Thymus (tissue), 11 donors: Measurements from ENCODE around the gene HOXB3. TPM values are rescaled to one million over a fixed set of nuclear protein-coding genes. Genes with fewer than 3 reads are reported as not detected.

Experiments
- DNase-seq, 9 donors: peaks; one replicate each; pipeline ENCODE4 v3.0.0-alpha.2; 2013; ENCODE audit warnings: low spot score in 9 of 9, low read depth in 6 of 9, missing footprints in 1 of 9
- H3K27ac ChIP-seq, 2 donors: one replicate each; pipeline ENCODE4 v1.5.1; 2013; ENCODE audit warnings: control low read depth in 1 of 2, low read depth in 1 of 2, low read length in 1 of 2, mild to moderate bottlenecking in 1 of 2, moderate library complexity in 1 of 2
- H3K27me3 ChIP-seq, 2 donors: one replicate each; pipeline ENCODE4 v1.5.1; 2013; ENCODE audit warnings: low read length in 1 of 2; ENCODE audit not compliant: control insufficient read depth in 2 of 2, insufficient read depth in 1 of 2
- H3K36me3 ChIP-seq, 2 donors: one replicate each; pipeline ENCODE4 v1.5.1; 2013; ENCODE audit warnings: low read length in 1 of 2, mild to moderate bottlenecking in 1 of 2, moderate library complexity in 1 of 2; ENCODE audit not compliant: control insufficient read depth in 2 of 2, insufficient read depth in 2 of 2
- H3K4me1 ChIP-seq, 2 donors: one replicate each; pipeline ENCODE4 v1.5.1; 2013; ENCODE audit warnings: low read length in 2 of 2; ENCODE audit not compliant: control insufficient read depth in 2 of 2, insufficient read depth in 2 of 2
- H3K4me3 ChIP-seq, 2 donors: one replicate each; pipeline ENCODE4 v1.5.1; 2013; ENCODE audit warnings: low read length in 2 of 2, control low read depth in 1 of 2, mild to moderate bottlenecking in 1 of 2
- H3K9me3 ChIP-seq, 2 donors: one replicate each; pipeline ENCODE4 v1.5.1; 2013; ENCODE audit warnings: low read length in 1 of 2, mild to moderate bottlenecking in 1 of 2; ENCODE audit not compliant: control insufficient read depth in 2 of 2, insufficient read depth in 1 of 2
- WGBS: extraction: QIAGEN DNeasy Blood & Tissue Kit; methylation state at CpG from one replicate; pipeline ENCODE4 v1.1.7; 2013; 5-methylcytosine and 5-hydroxymethylcytosine counted together
- polyA plus RNA-seq: library from polyadenylated mRNA; stranded (reverse); fragments of 200-250 nt; gene quantifications from one replicate; pipeline ENCODE4 v1.2.3, GENCODE V29; 2013
- total RNA-seq: library from RNA; stranded (reverse); fragments of 120-200 nt; gene quantifications from one replicate; pipeline ENCODE4 v1.2.4, GENCODE V29; 2013
- donor health status: healthy.

HOXB3 gene
- total and polyA plus RNA-seq, 2 donors, result 1.5 to 3.3 TPM

DNA sequence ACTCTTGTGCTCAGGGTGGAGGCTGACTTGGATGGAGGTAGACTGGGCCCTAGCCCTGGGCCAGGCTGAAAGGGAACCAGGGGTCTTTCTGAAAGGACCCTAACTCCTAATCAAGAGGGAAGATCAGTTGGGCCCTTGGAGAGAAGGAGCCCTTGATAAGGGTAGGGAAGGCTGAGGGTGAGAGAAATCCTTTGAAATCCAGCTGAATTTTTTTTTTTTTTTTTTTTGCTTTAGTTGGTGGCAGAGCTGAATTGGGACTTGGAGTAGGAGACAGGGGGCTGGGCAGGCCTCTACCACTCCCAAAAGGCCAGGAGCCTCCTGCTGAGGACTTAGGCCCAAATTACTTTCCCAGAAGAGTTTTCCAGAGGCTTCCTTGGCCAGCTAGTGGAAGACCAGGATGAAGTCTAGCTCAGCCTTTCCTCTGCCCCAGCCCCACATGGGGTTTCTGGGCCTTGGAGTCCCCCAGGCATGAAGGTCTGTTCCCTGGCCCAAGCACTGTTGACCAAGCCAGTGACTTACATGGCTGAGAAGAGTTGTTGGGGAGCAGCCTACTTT is 643 bp upstream of the HOXB3 start:
- DNase-seq, result no peak
- Histone ChIP-seq H3K4me1 (peaks cover 4 to 14% of the 10 kb centered on the region in 2 donors), H3K27ac (no peak overlapping the region), H3K27me3 (peaks cover 92 to 100% of the 10 kb centered on the region in 2 donors), H3K4me3 (no peak overlapping the region), H3K9me3 (peaks cover 0 to 2% of the 10 kb centered on the region in 2 donors), H3K36me3 (peaks cover 0 to 4% of the 10 kb centered on the region in 2 donors)

GRCh38 chr17:48589060-48589830 is 796 bp downstream of the HOXB3 start:
- H3K4me1 ChIP-seq, result peaks cover 8 to 22% of the 10 kb centered on the region in 2 donors

GRCh38 chr17:48588528-48588927 is 1.5 kb downstream of the HOXB3 start:
- peaks cover 94 to 100% of the 10 kb centered on the region in 2 donors for H3K27me3 ChIP-seq
- no peak overlapping the region for H3K27ac ChIP-seq
- no peaks in the 10 kb centered on the region for H3K36me3 ChIP-seq
- H3K4me1 ChIP-seq, result peaks cover 8 to 22% of the 10 kb centered on the region in 2 donors
- 40% methylated on average over 2 of the region's 2 CpGs for WGBS
- peaks cover 0 to 11% of the 10 kb centered on the region in 2 donors for H3K9me3 ChIP-seq
- H3K4me3 ChIP-seq, result no peak overlapping the region
- DNase-seq, result no peak

More at GRCh38 chr17:48589060-48589830, 796 bp downstream of the HOXB3 start:
- Histone ChIP-seq H3K9me3 (peaks cover 0 to 11% of the 10 kb centered on the region in 2 donors), H3K27ac (no peak overlapping the region), H3K36me3 (no peaks in the 10 kb centered on the region), H3K4me3 (no peak overlapping the region), H3K27me3 (peaks cover 90 to 100% of the 10 kb centered on the region in 2 donors)
- DNase-seq, result no peak
- 13% methylated on average over 10 of the region's 10 CpGs for WGBS

GRCh38 chr17:48588074-48588415 is 2.0 kb downstream of the HOXB3 start:
- H3K4me1 ChIP-seq, result peaks cover 8 to 18% of the 10 kb centered on the region in 2 donors
- WGBS, result 45% methylated on average over 2 of the region's 2 CpGs
- H3K9me3 ChIP-seq, result peaks cover 0 to 11% of the 10 kb centered on the region in 2 donors
- no peak overlapping the region for H3K27ac ChIP-seq
- no peak for DNase-seq
- peaks cover 94 to 100% of the 10 kb centered on the region in 2 donors for H3K27me3 ChIP-seq
- H3K36me3 ChIP-seq, result no peaks in the 10 kb centered on the region
- H3K4me3 ChIP-seq, result no peak overlapping the region

GRCh38 chr17:48587276-48588073 is 2.6 kb downstream of the HOXB3 start:
- no peak overlapping the region for H3K27ac ChIP-seq
- H3K36me3 ChIP-seq, result no peaks in the 10 kb centered on the region
- H3K4me3 ChIP-seq, result no peak overlapping the region
- peaks cover 94 to 100% of the 10 kb centered on the region in 2 donors for H3K27me3 ChIP-seq
- 46% methylated on average over 5 of the region's 5 CpGs for WGBS
- H3K9me3 ChIP-seq, result peaks cover 0 to 11% of the 10 kb centered on the region in 2 donors
- DNase-seq, result no peak
- peaks cover 8 to 17% of the 10 kb centered on the region in 2 donors for H3K4me1 ChIP-seq

DNA sequence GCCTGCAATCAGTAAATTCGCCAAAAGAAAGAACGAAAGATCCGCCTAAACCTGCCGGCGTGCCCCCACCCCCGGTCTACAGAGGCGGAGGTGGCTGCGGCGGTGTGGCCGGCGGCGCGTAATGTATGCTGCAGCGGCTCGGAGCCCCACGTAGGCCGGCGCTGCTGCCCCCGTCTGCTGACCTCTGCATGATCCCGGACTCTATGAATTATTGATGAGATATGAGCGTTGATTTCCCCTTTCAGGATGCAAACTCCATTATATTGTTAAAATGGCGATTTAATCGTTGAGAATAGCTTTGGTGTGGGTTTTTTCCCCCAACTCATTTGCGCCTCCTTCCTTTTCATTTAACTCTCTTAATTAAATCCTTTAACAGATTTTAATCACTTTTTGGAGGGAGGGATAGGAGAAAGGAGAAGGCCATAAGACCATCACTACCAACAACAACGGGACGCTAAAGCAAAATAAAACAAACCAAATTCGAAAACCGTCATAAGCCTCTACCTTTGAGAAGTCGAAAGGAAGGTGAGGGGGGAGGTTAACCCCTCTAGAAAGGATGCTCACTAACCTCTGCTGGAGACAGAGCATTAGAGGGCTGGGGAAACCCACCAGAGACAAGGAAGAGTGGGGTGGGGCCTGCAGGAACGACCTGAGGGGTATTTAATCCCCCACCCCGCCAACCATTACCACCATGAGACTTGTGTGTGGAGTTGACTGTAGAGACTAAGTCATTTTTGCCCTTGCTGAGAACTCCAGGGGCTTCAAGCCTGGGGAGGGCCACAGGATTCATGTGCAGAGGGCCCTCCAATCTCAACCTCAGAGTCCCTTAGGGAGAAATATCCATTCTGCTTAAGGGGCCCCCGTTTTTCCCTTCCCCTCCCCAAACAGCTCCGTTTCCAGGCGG is 3.4 kb downstream of the HOXB3 start:
- no peak for DNase-seq
- peaks cover 10 to 19% of the 10 kb centered on the region in 2 donors for H3K4me1 ChIP-seq
- H3K4me3 ChIP-seq, result peak overlapping the region in 1 of 2 donors; percentile 52
- peaks cover 96 to 100% of the 10 kb centered on the region in 2 donors for H3K27me3 ChIP-seq
- H3K27ac ChIP-seq, result no peak overlapping the region
- WGBS, result 7% methylated on average over 34 of the region's 34 CpGs
- H3K36me3 ChIP-seq, result no peaks in the 10 kb centered on the region
- peaks cover 0 to 12% of the 10 kb centered on the region in 2 donors for H3K9me3 ChIP-seq

GRCh38 chr17:48584223-48584741 is 5.8 kb downstream of the HOXB3 start:
- no peak overlapping the region for H3K27ac ChIP-seq
- no peak overlapping the region for H3K4me3 ChIP-seq
- peaks cover 96 to 100% of the 10 kb centered on the region in 2 donors for H3K27me3 ChIP-seq
- DNase-seq, result no peak
- peaks cover 0 to 13% of the 10 kb centered on the region in 2 donors for H3K9me3 ChIP-seq
- H3K36me3 ChIP-seq, result no peaks in the 10 kb centered on the region
- 81% methylated on average over 2 of the region's 2 CpGs for WGBS
- peaks cover 10 to 23% of the 10 kb centered on the region in 2 donors for H3K4me1 ChIP-seq

GRCh38 chr17:48583708-48584222 is 6.3 kb downstream of the HOXB3 start:
- Histone ChIP-seq H3K4me3 (no peak overlapping the region), H3K27me3 (peaks cover 96 to 100% of the 10 kb centered on the region in 2 donors), H3K27ac (no peak overlapping the region), H3K4me1 (peaks cover 15 to 28% of the 10 kb centered on the region in 2 donors), H3K9me3 (peaks cover 0 to 13% of the 10 kb centered on the region in 2 donors), H3K36me3 (no peaks in the 10 kb centered on the region)
- WGBS, result 94% methylated on average over 3 of the region's 3 CpGs
- no peak for DNase-seq
